K562 (cell line): ENCODE results near the gene ERCC1. TPM values are rescaled to one million over a fixed set of nuclear protein-coding genes. Genes with fewer than 3 reads are reported as not detected.
A peak's percentile ranks its signal among the peaks of the same experiment; 100 is the strongest.

Source experiments
- EP400 ChIP-seq: fragments of 450-650 bp; IDR thresholded peaks from 2 replicates; pipeline ENCODE4 v1.6.1; 2017; ENCODE audit warnings: antibody characterized with exemption, mild to moderate bottlenecking, moderate library complexity
- HDAC1 ChIP-seq, 2 experiments: fragments of 450-650 bp; IDR thresholded peaks; 2 replicates each; pipeline ENCODE4 v1.6.1; 2016 to 2017; ENCODE audit warnings: inconsistent platforms in 1 of 2, mild to moderate bottlenecking in 1 of 2, moderate library complexity in 1 of 2
- HNRNPK ChIP-seq: fragments of 200-400 bp; formaldehyde crosslinking; IDR thresholded peaks from one replicate; pipeline ENCODE4 v1.6.1; 2018; ENCODE audit warnings: mild to moderate bottlenecking, low read depth, low read length; ENCODE audit not compliant: poor library complexity, severe bottlenecking
- KDM2B ChIP-seq: fragments of 250-450 bp; sonication (Bioruptor Pico); IDR thresholded peaks from 2 replicates; pipeline ENCODE4 v1.8.0; 2021; ENCODE audit warnings: mild to moderate bottlenecking, moderate library complexity
- KLF13 ChIP-seq: fragments of 450-650 bp; IDR thresholded peaks from 2 replicates; pipeline ENCODE4 v1.6.1; 2016; ENCODE audit warnings: missing genetic modification characterization, low read depth, mild to moderate bottlenecking, missing compliant biosample characterization, moderate library complexity, borderline replicate concordance
- MTA3 ChIP-seq: fragments of 450-650 bp; formaldehyde crosslinking; IDR thresholded peaks from 2 replicates; pipeline ENCODE4 v1.6.1; 2017; ENCODE audit warnings: mild to moderate bottlenecking, borderline replicate concordance
- POLR2AphosphoS2 ChIP-seq: IDR thresholded peaks from 2 replicates; pipeline ENCODE4 v1.6.1; 2012; ENCODE audit warnings: low read length, improper control_type of control experiment
- TCFL5 ChIP-seq: fragments of 250-450 bp; sonication (Bioruptor Pico); conservative IDR thresholded peaks from 2 replicates; pipeline ENCODE4 v1.6.1; 2021; ENCODE audit warnings: mild to moderate bottlenecking, moderate library complexity, matching md5 sums
- YY1 ChIP-seq, 3 experiments: IDR thresholded peaks; 2 replicates each; pipeline ENCODE4 v1.6.1; 2011; ENCODE audit warnings: low read length in 2 of 3, mild to moderate bottlenecking in 2 of 3, moderate library complexity in 2 of 3, borderline replicate concordance in 1 of 3, control low read depth in 1 of 3, low read depth in 1 of 3; ENCODE audit not compliant: insufficient read depth in 3 of 3, insufficient replicate concordance in 2 of 3, control insufficient read depth in 1 of 3, insufficient read length in 1 of 3; ENCODE audit errors: extremely low read depth in 1 of 3
- polyA plus RNA-seq, 8 experiments: library from polyadenylated mRNA; depleted of rRNA in 4 of 8; stranded (reverse) in 5 of 8; unstranded in 3 of 8; fragments of >200 nt; fragmentation: Nextera tagmentation in 2 of 8; fragmentation: Illumina TruSeq in 1 of 8; extraction: Ambion mirVana in 2 of 8; extraction: Trizol in 1 of 8; gene quantifications; 2 replicates each; pipeline versions ENCODE4 v1.2.1 to v1.2.3, GENCODE V29; 2011 to 2014; ENCODE audit warnings: inconsistent platforms in 1 of 8, missing spikeins in 1 of 8
- total RNA-seq, 7 experiments: library from RNA; depleted of rRNA in 6 of 7; stranded (reverse); fragments of >200 nt in 6 of 7; fragmentation: Illumina TruSeq in 2 of 7; extraction: Trizol in 2 of 7; gene quantifications; 2 replicates each; pipeline versions ENCODE4 v1.2.1 to v1.2.3, GENCODE V29; 2011 to 2021; ENCODE audit warnings: low replicate concordance in 1 of 7
- TF ChIP-seq, protein P1 (sequence below): fragments of 450-650 bp; IDR thresholded peaks from 2 replicates; pipeline ENCODE4 v1.6.1; 2018; ENCODE audit not compliant: partially characterized antibody
- TF ChIP-seq, protein P2 (sequence below): fragments of 200-800 bp; sonication (Bioruptor generic); IDR thresholded peaks from 2 replicates; pipeline ENCODE4 v1.6.1; 2017; ENCODE audit warnings: missing genetic modification characterization, missing compliant biosample characterization
- TF ChIP-seq, protein P3 (sequence below), 2 experiments: fragments of 450-650 bp; IDR thresholded peaks; 2 replicates each; pipeline ENCODE4 v1.6.1; 2018; ENCODE audit warnings: mild to moderate bottlenecking in 2 of 2, low read depth in 1 of 2; ENCODE audit not compliant: partially characterized antibody in 2 of 2
- TF ChIP-seq, protein P4 (sequence below): fragments of 450-650 bp; conservative IDR thresholded peaks from 2 replicates; pipeline ENCODE4 v1.6.1; 2016; ENCODE audit warnings: missing genetic modification characterization, low read depth, mild to moderate bottlenecking, control low read depth, missing compliant biosample characterization

ERCC1 gene
- total and polyA plus RNA-seq, 9 of the 15 experiments (the other 6 are each of a cell fraction or from before 2014, with no cell fraction given) = 9.3 to 92.6 (median 60.0) TPM

DNA sequence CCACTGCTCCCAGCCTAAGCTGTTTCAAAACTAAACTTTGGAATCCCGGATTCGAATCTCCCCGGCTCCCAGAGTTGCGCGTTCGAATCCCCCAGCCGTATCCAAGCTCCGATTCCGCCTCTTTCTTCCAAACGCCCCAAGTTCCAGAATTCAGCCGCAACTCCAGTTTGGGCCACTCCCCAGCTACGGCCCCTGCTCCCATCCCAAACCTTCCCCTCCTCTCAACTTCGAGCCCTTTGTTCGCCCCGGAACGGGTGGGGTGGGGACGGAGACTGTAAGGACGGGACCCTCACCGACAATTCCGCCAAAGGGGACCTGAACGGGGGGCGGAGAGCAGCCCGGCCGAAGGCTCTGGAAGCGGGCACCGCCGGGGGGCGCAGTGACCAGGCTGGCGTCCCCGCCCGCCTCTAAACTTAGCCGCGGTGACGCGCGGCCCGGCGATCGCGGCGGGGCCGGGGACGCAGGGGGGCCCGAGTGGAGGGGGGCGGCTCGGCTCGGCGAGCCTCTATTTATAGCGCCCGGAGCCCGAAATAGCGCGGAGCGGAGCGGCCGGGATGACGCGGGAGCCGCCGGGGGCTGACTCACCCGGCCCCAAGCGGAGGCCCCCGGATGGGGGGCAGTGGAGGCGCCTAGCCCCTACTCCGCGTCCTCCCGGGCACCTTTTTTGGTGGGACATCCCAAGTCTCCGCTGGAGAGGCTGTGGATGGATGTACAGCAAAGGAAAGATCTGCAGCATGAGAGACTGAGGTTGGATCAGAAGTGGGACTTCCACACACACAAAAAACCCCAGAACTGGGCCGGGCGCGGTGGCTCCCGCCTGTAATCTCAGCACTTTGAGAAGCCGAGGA, 4.9 kb upstream of the ERCC1 start (continued):
- no peak for TF ChIP-seq YY1 (IDR thresholded peaks at IDR 0.05; ENCODE audit: borderline replicate concordance in 1 of 3, control insufficient read depth in 1 of 3, extremely low read depth in 1 of 3, insufficient read depth in 3 of 3, insufficient read length in 1 of 3, insufficient replicate concordance in 2 of 3, low read depth in 1 of 3, low read length in 2 of 3)
- TF ChIP-seq TCFL5 (CRISPR knock-in tag) = no peak
- TF ChIP-seq KDM2B = peak; percentile 48; the same call in 1 of the 2 replicates
- TF ChIP-seq, protein P1, sequence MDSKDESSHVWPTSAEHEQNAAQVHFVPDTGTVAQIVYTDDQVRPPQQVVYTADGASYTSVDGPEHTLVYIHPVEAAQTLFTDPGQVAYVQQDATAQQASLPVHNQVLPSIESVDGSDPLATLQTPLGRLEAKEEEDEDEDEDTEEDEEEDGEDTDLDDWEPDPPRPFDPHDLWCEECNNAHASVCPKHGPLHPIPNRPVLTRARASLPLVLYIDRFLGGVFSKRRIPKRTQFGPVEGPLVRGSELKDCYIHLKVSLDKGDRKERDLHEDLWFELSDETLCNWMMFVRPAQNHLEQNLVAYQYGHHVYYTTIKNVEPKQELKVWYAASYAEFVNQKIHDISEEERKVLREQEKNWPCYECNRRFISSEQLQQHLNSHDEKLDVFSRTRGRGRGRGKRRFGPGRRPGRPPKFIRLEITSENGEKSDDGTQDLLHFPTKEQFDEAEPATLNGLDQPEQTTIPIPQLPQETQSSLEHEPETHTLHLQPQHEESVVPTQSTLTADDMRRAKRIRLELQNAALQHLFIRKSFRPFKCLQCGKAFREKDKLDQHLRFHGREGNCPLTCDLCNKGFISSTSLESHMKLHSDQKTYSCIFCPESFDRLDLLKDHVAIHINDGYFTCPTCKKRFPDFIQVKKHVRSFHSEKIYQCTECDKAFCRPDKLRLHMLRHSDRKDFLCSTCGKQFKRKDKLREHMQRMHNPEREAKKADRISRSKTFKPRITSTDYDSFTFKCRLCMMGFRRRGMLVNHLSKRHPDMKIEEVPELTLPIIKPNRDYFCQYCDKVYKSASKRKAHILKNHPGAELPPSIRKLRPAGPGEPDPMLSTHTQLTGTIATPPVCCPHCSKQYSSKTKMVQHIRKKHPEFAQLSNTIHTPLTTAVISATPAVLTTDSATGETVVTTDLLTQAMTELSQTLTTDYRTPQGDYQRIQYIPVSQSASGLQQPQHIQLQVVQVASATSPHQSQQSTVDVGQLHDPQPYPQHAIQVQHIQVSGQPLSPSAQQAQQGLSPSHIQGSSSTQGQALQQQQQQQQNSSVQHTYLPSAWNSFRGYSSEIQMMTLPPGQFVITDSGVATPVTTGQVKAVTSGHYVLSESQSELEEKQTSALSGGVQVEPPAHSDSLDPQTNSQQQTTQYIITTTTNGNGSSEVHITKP = peak; percentile 53
- TF ChIP-seq, protein P2, sequence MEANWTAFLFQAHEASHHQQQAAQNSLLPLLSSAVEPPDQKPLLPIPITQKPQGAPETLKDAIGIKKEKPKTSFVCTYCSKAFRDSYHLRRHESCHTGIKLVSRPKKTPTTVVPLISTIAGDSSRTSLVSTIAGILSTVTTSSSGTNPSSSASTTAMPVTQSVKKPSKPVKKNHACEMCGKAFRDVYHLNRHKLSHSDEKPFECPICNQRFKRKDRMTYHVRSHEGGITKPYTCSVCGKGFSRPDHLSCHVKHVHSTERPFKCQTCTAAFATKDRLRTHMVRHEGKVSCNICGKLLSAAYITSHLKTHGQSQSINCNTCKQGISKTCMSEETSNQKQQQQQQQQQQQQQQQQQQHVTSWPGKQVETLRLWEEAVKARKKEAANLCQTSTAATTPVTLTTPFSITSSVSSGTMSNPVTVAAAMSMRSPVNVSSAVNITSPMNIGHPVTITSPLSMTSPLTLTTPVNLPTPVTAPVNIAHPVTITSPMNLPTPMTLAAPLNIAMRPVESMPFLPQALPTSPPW = peak; percentile 89
- TF ChIP-seq MTA3 = 0 out of 2 replicates have a peak, but pooled peaks have one; percentile 28
- TF ChIP-seq HDAC1 (IDR thresholded peaks at IDR 0.05) = peak in 1 of 2 experiments; percentile 70; a peak in 3 of 4 replicates
- no peak for TF ChIP-seq KLF13 (tag)
- no peak for TF ChIP-seq HNRNPK
- TF ChIP-seq, protein P3, sequence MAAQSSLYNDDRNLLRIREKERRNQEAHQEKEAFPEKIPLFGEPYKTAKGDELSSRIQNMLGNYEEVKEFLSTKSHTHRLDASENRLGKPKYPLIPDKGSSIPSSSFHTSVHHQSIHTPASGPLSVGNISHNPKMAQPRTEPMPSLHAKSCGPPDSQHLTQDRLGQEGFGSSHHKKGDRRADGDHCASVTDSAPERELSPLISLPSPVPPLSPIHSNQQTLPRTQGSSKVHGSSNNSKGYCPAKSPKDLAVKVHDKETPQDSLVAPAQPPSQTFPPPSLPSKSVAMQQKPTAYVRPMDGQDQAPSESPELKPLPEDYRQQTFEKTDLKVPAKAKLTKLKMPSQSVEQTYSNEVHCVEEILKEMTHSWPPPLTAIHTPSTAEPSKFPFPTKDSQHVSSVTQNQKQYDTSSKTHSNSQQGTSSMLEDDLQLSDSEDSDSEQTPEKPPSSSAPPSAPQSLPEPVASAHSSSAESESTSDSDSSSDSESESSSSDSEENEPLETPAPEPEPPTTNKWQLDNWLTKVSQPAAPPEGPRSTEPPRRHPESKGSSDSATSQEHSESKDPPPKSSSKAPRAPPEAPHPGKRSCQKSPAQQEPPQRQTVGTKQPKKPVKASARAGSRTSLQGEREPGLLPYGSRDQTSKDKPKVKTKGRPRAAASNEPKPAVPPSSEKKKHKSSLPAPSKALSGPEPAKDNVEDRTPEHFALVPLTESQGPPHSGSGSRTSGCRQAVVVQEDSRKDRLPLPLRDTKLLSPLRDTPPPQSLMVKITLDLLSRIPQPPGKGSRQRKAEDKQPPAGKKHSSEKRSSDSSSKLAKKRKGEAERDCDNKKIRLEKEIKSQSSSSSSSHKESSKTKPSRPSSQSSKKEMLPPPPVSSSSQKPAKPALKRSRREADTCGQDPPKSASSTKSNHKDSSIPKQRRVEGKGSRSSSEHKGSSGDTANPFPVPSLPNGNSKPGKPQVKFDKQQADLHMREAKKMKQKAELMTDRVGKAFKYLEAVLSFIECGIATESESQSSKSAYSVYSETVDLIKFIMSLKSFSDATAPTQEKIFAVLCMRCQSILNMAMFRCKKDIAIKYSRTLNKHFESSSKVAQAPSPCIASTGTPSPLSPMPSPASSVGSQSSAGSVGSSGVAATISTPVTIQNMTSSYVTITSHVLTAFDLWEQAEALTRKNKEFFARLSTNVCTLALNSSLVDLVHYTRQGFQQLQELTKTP (IDR thresholded peaks at IDR 0.05; ENCODE audit: low read depth in 1 of 2, partially characterized antibody in 2 of 2) = no peak
- no peak for TF ChIP-seq EP400
- TF ChIP-seq POLR2AphosphoS2 = no peak
- TF ChIP-seq, protein P4, sequence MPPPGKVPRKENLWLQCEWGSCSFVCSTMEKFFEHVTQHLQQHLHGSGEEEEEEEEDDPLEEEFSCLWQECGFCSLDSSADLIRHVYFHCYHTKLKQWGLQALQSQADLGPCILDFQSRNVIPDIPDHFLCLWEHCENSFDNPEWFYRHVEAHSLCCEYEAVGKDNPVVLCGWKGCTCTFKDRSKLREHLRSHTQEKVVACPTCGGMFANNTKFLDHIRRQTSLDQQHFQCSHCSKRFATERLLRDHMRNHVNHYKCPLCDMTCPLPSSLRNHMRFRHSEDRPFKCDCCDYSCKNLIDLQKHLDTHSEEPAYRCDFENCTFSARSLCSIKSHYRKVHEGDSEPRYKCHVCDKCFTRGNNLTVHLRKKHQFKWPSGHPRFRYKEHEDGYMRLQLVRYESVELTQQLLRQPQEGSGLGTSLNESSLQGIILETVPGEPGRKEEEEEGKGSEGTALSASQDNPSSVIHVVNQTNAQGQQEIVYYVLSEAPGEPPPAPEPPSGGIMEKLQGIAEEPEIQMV (tag) = no peak
